Measurements from ENCODE around the gene RBM17. TPM values are rescaled to one million over a fixed set of nuclear protein-coding genes. Genes with fewer than 3 reads are reported as not detected.

RBM17 gene
- total RNA-seq, 1 experiment from 2014 or later = 124 TPM

DNA sequence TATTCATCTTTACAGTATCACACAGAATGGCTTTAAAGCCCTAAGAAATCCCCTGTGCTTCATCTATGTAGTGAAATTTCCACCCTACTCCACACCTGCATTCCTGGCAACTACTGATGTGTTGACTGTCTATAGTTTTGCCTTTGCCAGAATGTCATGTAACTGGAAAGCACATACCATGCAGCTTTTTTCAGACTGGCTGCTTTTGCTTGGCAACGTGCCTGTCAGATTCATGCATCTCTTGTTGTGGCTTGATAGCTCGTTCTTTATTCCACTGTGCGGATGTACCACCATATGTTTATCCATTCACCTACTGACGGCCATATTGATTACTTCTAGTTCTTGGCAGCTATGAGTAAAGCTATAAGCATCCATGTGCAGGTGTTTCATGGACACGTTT lies 30.6 kb downstream of the RBM17 start:
- H2BK15ac ChIP-seq (ENCODE audit: low read depth, low read length) = no peak overlapping the region
- no peak overlapping the region for H2BK5ac ChIP-seq (ENCODE audit: insufficient read length, low read length)
- no peak overlapping the region for H4K8ac ChIP-seq (replicated peaks; ENCODE audit: insufficient read length, low read depth, low read length)
- Mint-ChIP-seq H3K4me1 (peaks cover 4 to 7% of the 10 kb centered on the region in 2 experiments; a peak in 3 of 4 replicates), H3K9me3 (no peaks in the 10 kb centered on the region), H3K4me3 (no peak overlapping the region), H3K36me3 (ENCODE audit: insufficient read depth in 1 of 3, low read depth in 3 of 3) (peaks cover 9 to 24% (median 17%) of the 10 kb centered on the region in 3 experiments; a peak in 6 of 7 replicates), H3K27me3 (ENCODE audit: low read depth) (no peaks in the 10 kb centered on the region), H3K27ac (no peak overlapping the region)
- no peak overlapping the region for H4K5ac ChIP-seq (ENCODE audit: insufficient read length, low read depth, low read length)
- no peaks in the 10 kb centered on the region for H3K79me2 ChIP-seq (ENCODE audit: insufficient read depth, low read length)
- WGBS (ENCODE audit: extremely low coverage, insufficient read length, low lambda C conversion rate) = no CpG with 5 or more reads among the region's 5 CpGs
- no peak overlapping the region for H2BK12ac ChIP-seq (ENCODE audit: insufficient read length, low read depth, low read length)
- H3K18ac ChIP-seq (ENCODE audit: insufficient read length, low read depth, low read length) = no peak overlapping the region
- H3K14ac ChIP-seq (ENCODE audit: insufficient read depth, low read length) = no peak overlapping the region
- TF ChIP-seq, protein P1, sequence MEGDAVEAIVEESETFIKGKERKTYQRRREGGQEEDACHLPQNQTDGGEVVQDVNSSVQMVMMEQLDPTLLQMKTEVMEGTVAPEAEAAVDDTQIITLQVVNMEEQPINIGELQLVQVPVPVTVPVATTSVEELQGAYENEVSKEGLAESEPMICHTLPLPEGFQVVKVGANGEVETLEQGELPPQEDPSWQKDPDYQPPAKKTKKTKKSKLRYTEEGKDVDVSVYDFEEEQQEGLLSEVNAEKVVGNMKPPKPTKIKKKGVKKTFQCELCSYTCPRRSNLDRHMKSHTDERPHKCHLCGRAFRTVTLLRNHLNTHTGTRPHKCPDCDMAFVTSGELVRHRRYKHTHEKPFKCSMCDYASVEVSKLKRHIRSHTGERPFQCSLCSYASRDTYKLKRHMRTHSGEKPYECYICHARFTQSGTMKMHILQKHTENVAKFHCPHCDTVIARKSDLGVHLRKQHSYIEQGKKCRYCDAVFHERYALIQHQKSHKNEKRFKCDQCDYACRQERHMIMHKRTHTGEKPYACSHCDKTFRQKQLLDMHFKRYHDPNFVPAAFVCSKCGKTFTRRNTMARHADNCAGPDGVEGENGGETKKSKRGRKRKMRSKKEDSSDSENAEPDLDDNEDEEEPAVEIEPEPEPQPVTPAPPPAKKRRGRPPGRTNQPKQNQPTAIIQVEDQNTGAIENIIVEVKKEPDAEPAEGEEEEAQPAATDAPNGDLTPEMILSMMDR (conservative IDR thresholded peaks at IDR 0.05) = no peak
- no peak overlapping the region for H2AFZ ChIP-seq (ENCODE audit: low read length)
- H3T11ph ChIP-seq (ENCODE audit: low read length) = no peak overlapping the region
- no peak overlapping the region for H3K4me2 ChIP-seq (ENCODE audit: insufficient read depth, insufficient read length, low read length)
- H3K23me2 ChIP-seq (ENCODE audit: insufficient read length, low read depth, low read length, poor library complexity, severe bottlenecking) = no peaks in the 10 kb centered on the region
- no peaks in the 10 kb centered on the region for H3K79me1 ChIP-seq (ENCODE audit: insufficient read depth, low read depth, low read length, poor library complexity, severe bottlenecking)
- H3K56ac ChIP-seq (ENCODE audit: insufficient read length, low read depth, low read length) = no peak overlapping the region
- no peaks in the 10 kb centered on the region for H3K9me3 ChIP-seq (ENCODE audit: control insufficient read depth, low read depth, low read length)
- no peaks in the 10 kb centered on the region for H3K4me1 ChIP-seq (ENCODE audit: insufficient read depth, low read length)
- no peak overlapping the region for H3K9ac ChIP-seq (ENCODE audit: extremely low read depth, insufficient read length, low read length)
- H3K27ac ChIP-seq (ENCODE audit: insufficient read length, low read depth, low read length) = no peak overlapping the region
- H2BK20ac ChIP-seq (ENCODE audit: low read depth, low read length, poor library complexity, severe bottlenecking) = no peak overlapping the region
- no peak overlapping the region for H3K23ac ChIP-seq (ENCODE audit: insufficient read length, low read depth, low read length)
- H3K4ac ChIP-seq (ENCODE audit: low read depth, low read length) = no peak overlapping the region
- H2AK5ac ChIP-seq (ENCODE audit: insufficient read length, low read length) = no peak overlapping the region
- H2BK120ac ChIP-seq (ENCODE audit: low read depth, low read length, poor library complexity, severe bottlenecking) = no peak overlapping the region
- H4K91ac ChIP-seq (ENCODE audit: insufficient read length, low read depth, low read length) = no peak overlapping the region
- H4K20me1 ChIP-seq (ENCODE audit: control insufficient read depth, insufficient read depth, insufficient read length) = no peaks in the 10 kb centered on the region
- no peak for DNase-seq
- no peaks in the 10 kb centered on the region for H3K27me3 ChIP-seq (ENCODE audit: insufficient read depth, low read length)
